GM12864 (cell line): ENCODE measurements around the gene DHFR.

ENCODE experiments used
- DNase-seq: peaks from one replicate; pipeline ENCODE4 v3.0.0-alpha.2; 2011; ENCODE audit warnings: low read depth
- H3K4me3 ChIP-seq: 2 replicates; pipeline ENCODE4 v1.5.1; 2011; ENCODE audit warnings: mild to moderate bottlenecking, low read depth, low read length, control low read depth
- CTCF ChIP-seq: IDR thresholded peaks from 2 replicates; pipeline ENCODE4 v1.5.1; 2011; ENCODE audit warnings: low read depth, mild to moderate bottlenecking, moderate library complexity, low read length, control low read depth, inconsistent platforms; ENCODE audit errors: missing control alignments

Gene DHFR

GRCh38 chr5:80620211-80620610 lies 34.6 kb downstream of the DHFR start:
- no peak for DNase-seq
- no peak for TF ChIP-seq CTCF
- no peak overlapping the region for H3K4me3 ChIP-seq

DNA sequence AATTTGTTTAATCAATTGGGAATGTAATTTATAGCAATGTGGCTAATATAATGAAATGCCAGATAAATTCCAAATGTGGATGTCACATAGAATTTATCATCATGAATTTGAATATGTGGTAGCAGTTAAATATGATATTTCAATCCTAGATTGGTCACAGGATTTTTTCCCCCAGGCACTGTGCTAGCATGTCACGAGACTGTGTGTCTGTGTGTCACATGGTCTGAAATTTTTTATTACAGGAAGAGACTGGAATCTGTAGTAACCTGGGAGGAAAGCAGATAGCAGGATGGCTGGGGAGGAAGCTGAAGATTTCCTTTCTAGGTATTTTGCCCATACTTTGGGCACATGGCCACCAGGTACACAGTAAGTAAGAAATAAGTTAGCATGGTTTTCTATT lies 35.7 kb downstream of the DHFR start:
- no peak overlapping the region for H3K4me3 ChIP-seq
- no peak for TF ChIP-seq CTCF
- DNase-seq: no peak

DNA sequence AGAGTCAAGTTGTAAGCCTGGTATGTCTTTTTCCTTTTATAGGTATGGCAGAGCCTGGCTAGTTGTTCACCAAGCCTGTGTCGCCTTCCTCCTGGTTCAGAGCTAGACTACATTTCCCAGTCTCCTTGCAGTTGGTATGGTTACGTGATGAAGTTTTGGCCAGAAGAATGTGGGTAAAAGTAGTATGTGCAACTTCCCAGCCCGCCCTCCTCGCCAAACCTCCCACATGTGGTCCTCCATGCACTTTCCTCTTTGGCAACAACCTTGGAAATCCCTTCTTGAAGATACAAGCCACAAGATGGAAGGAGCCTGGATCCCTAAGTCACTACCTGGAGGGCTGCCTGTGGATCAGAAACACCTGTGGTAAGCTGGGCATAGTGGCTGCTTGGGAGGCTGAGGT lies 36.3 kb downstream of the DHFR start:
- H3K4me3 ChIP-seq: no peak overlapping the region
- no peak for TF ChIP-seq CTCF
- DNase-seq: no peak

GRCh38 chr5:80615266-80615914 lies 39.4 kb downstream of the DHFR start:
- H3K4me3 ChIP-seq: no peak overlapping the region
- no peak for DNase-seq
- TF ChIP-seq CTCF: no peak

GRCh38 chr5:80609692-80610091 lies 45.1 kb downstream of the DHFR start:
- DNase-seq: no peak
- no peak for TF ChIP-seq CTCF
- no peak overlapping the region for H3K4me3 ChIP-seq

GRCh38 chr5:80608731-80609130 lies 46.1 kb downstream of the DHFR start:
- TF ChIP-seq CTCF: no peak
- H3K4me3 ChIP-seq: no peak overlapping the region
- DNase-seq: no peak

DNA sequence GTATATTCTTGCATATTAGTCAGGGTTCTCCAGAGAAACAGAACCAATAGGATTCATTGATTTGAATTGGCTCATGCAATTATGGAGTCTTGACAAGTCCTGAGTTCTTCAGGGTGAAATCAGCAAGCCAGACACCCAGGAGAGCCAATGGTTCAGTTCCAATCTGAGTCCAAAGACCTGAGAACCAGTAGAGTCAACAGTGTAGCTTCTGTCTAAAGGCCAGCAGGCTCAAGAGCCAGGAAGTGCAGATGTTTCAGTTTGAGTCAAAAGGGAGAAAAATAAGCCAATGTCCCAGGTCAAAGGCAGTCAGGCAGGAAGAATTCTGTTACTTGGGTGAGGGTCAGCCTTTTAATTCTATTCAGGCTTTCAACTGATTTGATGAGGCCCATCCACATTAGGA lies 47.0 kb downstream of the DHFR start:
- TF ChIP-seq CTCF: no peak
- no peak overlapping the region for H3K4me3 ChIP-seq
- DNase-seq: peak; percentile 36
